ENCODE measurements around the gene SMARCA2.

GRCh38 chr9:2132484-2133082 is 117.4 kb downstream of the SMARCA2 start:
- peak; percentile 76 for TF ChIP-seq CTCF (conservative IDR thresholded peaks at IDR 0.05; ENCODE audit: low read length)
- no peak for TF ChIP-seq EZH2phosphoT487 (IDR thresholded peaks at IDR 0.05; ENCODE audit: borderline replicate concordance)
